ENCODE results near the gene XRCC4. TPM values are rescaled to one million over a fixed set of nuclear protein-coding genes. Genes with fewer than 3 reads are reported as not detected.

The XRCC4 gene
- total RNA-seq, 1 experiment from 2014 or later, result 10.8 TPM

DNA sequence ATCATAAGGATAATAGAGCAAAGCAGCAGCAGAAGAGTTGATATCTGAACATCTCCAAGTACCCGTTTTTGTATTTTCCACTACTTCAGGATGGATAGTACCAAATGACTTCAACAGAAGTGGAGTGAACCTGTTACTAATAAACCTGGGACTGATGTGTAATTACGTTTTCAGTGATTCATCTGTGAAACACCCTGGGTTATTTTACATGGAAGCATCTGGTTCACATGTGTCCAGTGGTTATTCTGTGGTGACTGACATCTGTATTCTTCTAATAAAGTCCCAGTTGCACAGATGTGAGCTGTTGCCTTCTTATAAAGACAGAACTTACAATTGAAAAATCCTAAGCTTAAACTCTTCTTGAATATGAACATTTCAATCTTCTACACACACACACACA, 254.5 kb downstream of the XRCC4 start:
- H3K4me1 Mint-ChIP-seq, result no peaks in the 10 kb centered on the region

More for the DNA sequence above, 254.5 kb downstream of the XRCC4 start:
- Histone ChIP-seq H2BK120ac (ENCODE audit: low read depth, low read length, poor library complexity, severe bottlenecking) (no peak overlapping the region), H3K23ac (ENCODE audit: insufficient read length, low read depth, low read length) (no peak overlapping the region), H2AFZ (ENCODE audit: low read length) (no peak overlapping the region), H4K8ac (replicated peaks; ENCODE audit: insufficient read length, low read depth, low read length) (no peak overlapping the region), H3T11ph (ENCODE audit: low read length) (no peak overlapping the region), H3K27ac (ENCODE audit: insufficient read length, low read depth, low read length) (no peak overlapping the region), H4K91ac (ENCODE audit: insufficient read length, low read depth, low read length) (no peak overlapping the region), H2AK5ac (ENCODE audit: insufficient read length, low read length) (no peak overlapping the region), H3K23me2 (ENCODE audit: insufficient read length, low read depth, low read length, poor library complexity, severe bottlenecking) (no peaks in the 10 kb centered on the region), H3K9me3 (ENCODE audit: control insufficient read depth, low read depth, low read length) (no peaks in the 10 kb centered on the region), H3K18ac (ENCODE audit: insufficient read length, low read depth, low read length) (no peak overlapping the region), H3K79me1 (ENCODE audit: insufficient read depth, low read depth, low read length, poor library complexity, severe bottlenecking) (no peaks in the 10 kb centered on the region), H2BK20ac (ENCODE audit: low read depth, low read length, poor library complexity, severe bottlenecking) (no peak overlapping the region), H2BK5ac (ENCODE audit: insufficient read length, low read length) (no peak overlapping the region), H3K56ac (ENCODE audit: insufficient read length, low read depth, low read length) (no peak overlapping the region), H3K27me3 (ENCODE audit: insufficient read depth, low read length) (no peaks in the 10 kb centered on the region), H3K4ac (ENCODE audit: low read depth, low read length) (no peak overlapping the region), H3K14ac (ENCODE audit: insufficient read depth, low read length) (no peak overlapping the region), H3K79me2 (ENCODE audit: insufficient read depth, low read length) (no peaks in the 10 kb centered on the region), H4K5ac (ENCODE audit: insufficient read length, low read depth, low read length) (no peak overlapping the region), H2BK12ac (ENCODE audit: insufficient read length, low read depth, low read length) (no peak overlapping the region), H3K4me1 (ENCODE audit: insufficient read depth, low read length) (no peaks in the 10 kb centered on the region), H4K20me1 (ENCODE audit: control insufficient read depth, insufficient read depth, insufficient read length) (no peaks in the 10 kb centered on the region), H3K9ac (ENCODE audit: extremely low read depth, insufficient read length, low read length) (no peak overlapping the region), H3K4me2 (ENCODE audit: insufficient read depth, insufficient read length, low read length) (no peak overlapping the region), H2BK15ac (ENCODE audit: low read depth, low read length) (no peak overlapping the region)
- H3K4me3 Mint-ChIP-seq, result no peak overlapping the region
- no peak overlapping the region for H3K27ac Mint-ChIP-seq
- no peaks in the 10 kb centered on the region for H3K27me3 Mint-ChIP-seq (ENCODE audit: low read depth)
- no peaks in the 10 kb centered on the region for H3K9me3 Mint-ChIP-seq
- no peaks in the 10 kb centered on the region for H3K36me3 Mint-ChIP-seq (ENCODE audit: insufficient read depth in 1 of 3, low read depth in 3 of 3)
- TF ChIP-seq, protein P1, sequence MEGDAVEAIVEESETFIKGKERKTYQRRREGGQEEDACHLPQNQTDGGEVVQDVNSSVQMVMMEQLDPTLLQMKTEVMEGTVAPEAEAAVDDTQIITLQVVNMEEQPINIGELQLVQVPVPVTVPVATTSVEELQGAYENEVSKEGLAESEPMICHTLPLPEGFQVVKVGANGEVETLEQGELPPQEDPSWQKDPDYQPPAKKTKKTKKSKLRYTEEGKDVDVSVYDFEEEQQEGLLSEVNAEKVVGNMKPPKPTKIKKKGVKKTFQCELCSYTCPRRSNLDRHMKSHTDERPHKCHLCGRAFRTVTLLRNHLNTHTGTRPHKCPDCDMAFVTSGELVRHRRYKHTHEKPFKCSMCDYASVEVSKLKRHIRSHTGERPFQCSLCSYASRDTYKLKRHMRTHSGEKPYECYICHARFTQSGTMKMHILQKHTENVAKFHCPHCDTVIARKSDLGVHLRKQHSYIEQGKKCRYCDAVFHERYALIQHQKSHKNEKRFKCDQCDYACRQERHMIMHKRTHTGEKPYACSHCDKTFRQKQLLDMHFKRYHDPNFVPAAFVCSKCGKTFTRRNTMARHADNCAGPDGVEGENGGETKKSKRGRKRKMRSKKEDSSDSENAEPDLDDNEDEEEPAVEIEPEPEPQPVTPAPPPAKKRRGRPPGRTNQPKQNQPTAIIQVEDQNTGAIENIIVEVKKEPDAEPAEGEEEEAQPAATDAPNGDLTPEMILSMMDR (conservative IDR thresholded peaks at IDR 0.05), result no peak
- DNase-seq, result no peak
- whole genome bisulfite sequencing (ENCODE audit: extremely low coverage, insufficient read length, low lambda C conversion rate), result no CpG with 5 or more reads among the region's 2 CpGs
